MCF 10A (cell line): Measurements from ENCODE around the gene GGT7. TPM values are rescaled to one million over a fixed set of nuclear protein-coding genes. Genes with fewer than 3 reads are reported as not detected.

Experiments
- BruUV-seq: library from RNA; stranded (reverse); fragments of 400-500 nt; replicated peaks from 2 replicates; lab custom pipeline; 2021; lab: Mats Ljungman, UMichigan
- CTCF ChIA-PET: fragments of 300-600 bp; sonication (Branson Sonifier 250); formaldehyde crosslinking; extraction: SDS; loops from one replicate; lab custom pipeline; 2021; ENCODE audit warnings: antibody characterized with exemption, inconsistent platforms; lab: Yijun Ruan, JAX
- POLR2A ChIA-PET: fragments of 300-600, 350-650 bp; sonication (Branson Sonifier 250); formaldehyde crosslinking; extraction: SDS; loops from one replicate; lab custom pipeline; 2020; ENCODE audit warnings: antibody characterized with exemption, inconsistent platforms; lab: Yijun Ruan, JAX
- DNase-seq: peaks from one replicate; pipeline ENCODE4 v3.0.0-alpha.2; 2018; ENCODE audit not compliant: unreplicated experiment
- H3K27ac Mint-ChIP-seq: one replicate; pipeline ENCODE4 v1.8.0; 2022; ENCODE audit warnings: mild to moderate bottlenecking, low read depth, mixed read lengths; ENCODE audit not compliant: unreplicated experiment
- H3K27me3 Mint-ChIP-seq: one replicate; pipeline ENCODE4 v1.8.0; 2022; ENCODE audit warnings: mixed read lengths; ENCODE audit not compliant: insufficient read depth, unreplicated experiment
- H3K36me3 Mint-ChIP-seq: one replicate; pipeline ENCODE4 v1.8.0; 2022; ENCODE audit warnings: mild to moderate bottlenecking, moderate library complexity, mixed read lengths; ENCODE audit not compliant: insufficient read depth, unreplicated experiment
- H3K4me1 Mint-ChIP-seq: one replicate; pipeline ENCODE4 v1.8.0; 2022; ENCODE audit warnings: mixed read lengths; ENCODE audit not compliant: insufficient read depth, unreplicated experiment
- H3K4me3 Mint-ChIP-seq: one replicate; pipeline ENCODE4 v1.8.0; 2022; ENCODE audit warnings: mild to moderate bottlenecking, moderate library complexity, mixed read lengths; ENCODE audit not compliant: unreplicated experiment
- H3K9me3 Mint-ChIP-seq: one replicate; pipeline ENCODE4 v1.8.0; 2022; ENCODE audit warnings: mixed read lengths; ENCODE audit not compliant: unreplicated experiment
- intact Hi-C: fragments of 100-400 bp; cut with micrococcal nuclease; formaldehyde crosslinking; loops from 2 replicates; pipeline ENCODE4 v1.14.1; 2022
- total RNA-seq: library from RNA; stranded (reverse); gene quantifications from 2 replicates; pipeline ENCODE4 v1.2.3, GENCODE V29; 2022
- TF ChIP-seq, protein P1 (sequence below): fragments of 200-600 bp; IDR thresholded peaks from one replicate; pipeline ENCODE4 v1.8.0; 2022; ENCODE audit warnings: antibody characterized with exemption, mild to moderate bottlenecking; ENCODE audit not compliant: unreplicated experiment

GGT7 gene
- total RNA-seq, 1 experiment from 2014 or later = 3.2 TPM

DNA sequence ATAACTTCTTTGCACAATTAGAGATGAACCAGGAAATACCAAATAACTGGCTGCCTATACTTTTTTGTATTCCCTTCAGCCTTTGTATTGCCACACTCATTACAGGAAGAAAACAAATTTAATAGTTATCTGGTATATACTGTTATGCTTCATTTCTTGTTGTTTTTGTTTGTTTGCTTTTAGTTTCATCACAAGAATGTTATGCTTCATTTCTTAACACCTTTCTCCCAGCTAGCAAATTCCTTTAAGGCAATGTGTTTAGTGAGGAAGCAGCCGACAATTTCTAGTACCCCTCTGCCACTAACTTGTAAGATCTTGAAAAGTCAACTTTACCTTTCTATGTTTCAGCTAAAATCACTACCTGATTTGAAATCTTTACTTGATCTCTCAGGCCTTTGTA is 48.6 kb downstream of the GGT7 start:
- Mint-ChIP-seq H3K9me3 (no peaks in the 10 kb centered on the region), H3K4me1 (peaks cover 24% of the 10 kb centered on the region), H3K27ac (peak overlapping the region; percentile 88), H3K36me3 (peaks cover 16% of the 10 kb centered on the region), H3K4me3 (peak overlapping the region; percentile 97), H3K27me3 (peaks cover 6% of the 10 kb centered on the region)
- ChIA-PET CTCF (interaction anchor here (0.6 to 2.3 kb wide), 6 partner anchors 11 to 290 kb away, joined by 3 to 22 read pairs (median 4); no protein-coding TSS in a partner anchor), POLR2A (interaction anchor here (0.6 to 1.9 kb wide), 25 partner anchors 8 to 918 kb away, joined by 3 to 12 read pairs (median 4); partner anchors contain the start of genes ACSS2, DYNLRB1, EDEM2 and MYH7B)
- TF ChIP-seq, protein P1, sequence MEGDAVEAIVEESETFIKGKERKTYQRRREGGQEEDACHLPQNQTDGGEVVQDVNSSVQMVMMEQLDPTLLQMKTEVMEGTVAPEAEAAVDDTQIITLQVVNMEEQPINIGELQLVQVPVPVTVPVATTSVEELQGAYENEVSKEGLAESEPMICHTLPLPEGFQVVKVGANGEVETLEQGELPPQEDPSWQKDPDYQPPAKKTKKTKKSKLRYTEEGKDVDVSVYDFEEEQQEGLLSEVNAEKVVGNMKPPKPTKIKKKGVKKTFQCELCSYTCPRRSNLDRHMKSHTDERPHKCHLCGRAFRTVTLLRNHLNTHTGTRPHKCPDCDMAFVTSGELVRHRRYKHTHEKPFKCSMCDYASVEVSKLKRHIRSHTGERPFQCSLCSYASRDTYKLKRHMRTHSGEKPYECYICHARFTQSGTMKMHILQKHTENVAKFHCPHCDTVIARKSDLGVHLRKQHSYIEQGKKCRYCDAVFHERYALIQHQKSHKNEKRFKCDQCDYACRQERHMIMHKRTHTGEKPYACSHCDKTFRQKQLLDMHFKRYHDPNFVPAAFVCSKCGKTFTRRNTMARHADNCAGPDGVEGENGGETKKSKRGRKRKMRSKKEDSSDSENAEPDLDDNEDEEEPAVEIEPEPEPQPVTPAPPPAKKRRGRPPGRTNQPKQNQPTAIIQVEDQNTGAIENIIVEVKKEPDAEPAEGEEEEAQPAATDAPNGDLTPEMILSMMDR = no peak
- intact Hi-C loops = no loop called here
- BruUV-seq = TSS peak; percentile 42
- DNase-seq = no peak

- peaks cover 39% of the 10 kb centered on the region for H3K4me1 Mint-ChIP-seq
Measured at GRCh38 chr20:34820805-34821578, 51.7 kb downstream of the GGT7 start.

DNA sequence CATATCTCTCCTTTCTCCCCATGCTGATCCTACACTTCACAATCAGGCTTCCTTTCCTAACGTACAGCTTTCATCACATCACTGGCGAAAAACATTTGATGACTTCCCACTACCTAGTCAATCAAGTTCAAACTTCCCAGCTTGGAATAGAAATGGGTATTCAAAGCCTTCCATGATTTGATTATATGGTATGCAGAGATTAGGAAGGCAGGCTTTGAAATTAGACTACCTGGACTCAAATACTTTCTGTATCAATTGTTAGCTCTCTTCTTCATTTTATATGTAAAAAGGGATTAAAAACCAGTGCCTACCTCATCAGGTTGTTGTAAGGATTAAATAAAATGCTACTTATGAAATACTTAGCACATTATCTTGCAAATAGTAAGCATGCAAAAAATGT is 54.9 kb downstream of the GGT7 start:
- intact Hi-C loops = no loop called here
- TF ChIP-seq, protein P1 = no peak
- no peak for DNase-seq
- Mint-ChIP-seq H3K4me3 (no peak overlapping the region), H3K36me3 (peaks cover 11% of the 10 kb centered on the region), H3K4me1 (peaks cover 39% of the 10 kb centered on the region), H3K9me3 (no peaks in the 10 kb centered on the region), H3K27ac (no peak overlapping the region), H3K27me3 (no peaks in the 10 kb centered on the region)
- no TSS peak for BruUV-seq
- POLR2A ChIA-PET = interaction anchor here (1.1 to 1.5 kb wide), 2 partner anchors 9 to 21 kb away, joined by 5 to 7 read pairs; no protein-coding TSS in a partner anchor
- CTCF ChIA-PET = interaction anchor here (0.6 to 1.6 kb wide), 5 partner anchors 15 to 561 kb away, joined by 3 to 8 read pairs (median 4); no protein-coding TSS in a partner anchor

More at GRCh38 chr20:34820805-34821578, 51.7 kb downstream of the GGT7 start:
- ChIA-PET POLR2A (interaction anchor here (0.6 kb wide), 1 partner anchor 1101 kb away, joined by 3 read pairs; the partner anchor contains the start of gene PXMP4), CTCF (interaction anchor here (0.6 kb wide), 2 partner anchors 137 to 667 kb away, joined by 3 to 4 read pairs; no protein-coding TSS in a partner anchor)
- Mint-ChIP-seq H3K27me3 (no peaks in the 10 kb centered on the region), H3K27ac (no peak overlapping the region), H3K4me3 (no peak overlapping the region), H3K36me3 (peaks cover 16% of the 10 kb centered on the region), H3K9me3 (no peaks in the 10 kb centered on the region)
- BruUV-seq = no TSS peak
- intact Hi-C loops = no loop called here
- DNase-seq = no peak
- TF ChIP-seq, protein P1 = no peak

DNA sequence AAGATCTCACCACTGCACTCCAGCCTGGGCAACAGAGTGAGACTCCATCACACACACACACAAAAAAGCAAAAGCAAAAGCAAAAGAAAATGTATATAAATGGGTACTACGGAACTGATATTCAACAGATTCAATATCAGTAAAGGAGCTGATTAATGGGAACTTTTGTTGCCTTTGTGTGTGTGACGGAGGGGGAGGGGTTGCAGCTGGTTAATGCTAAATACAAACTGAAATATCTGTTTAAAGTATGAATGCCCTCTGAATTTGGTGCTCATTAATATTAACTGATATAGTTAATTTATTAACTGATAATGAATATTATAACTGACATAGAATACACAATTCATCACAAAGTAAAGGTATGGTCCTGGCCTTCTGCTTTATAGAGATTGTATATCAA is 55.6 kb downstream of the GGT7 start:
- peaks cover 5% of the 10 kb centered on the region for H3K36me3 Mint-ChIP-seq
- H3K27me3 Mint-ChIP-seq = no peaks in the 10 kb centered on the region
- H3K27ac Mint-ChIP-seq = no peak overlapping the region
- CTCF ChIA-PET = interaction anchor here (0.6 to 1.6 kb wide), 6 partner anchors 16 to 560 kb away, joined by 3 to 8 read pairs (median 4); no protein-coding TSS in a partner anchor
- H3K4me1 Mint-ChIP-seq = peaks cover 33% of the 10 kb centered on the region
- intact Hi-C loops = no loop called here
- POLR2A ChIA-PET = interaction anchor here (0.6 to 1.5 kb wide), 4 partner anchors 8 to 198 kb away, joined by 3 to 7 read pairs (median 4); no protein-coding TSS in a partner anchor
- DNase-seq = no peak
- TF ChIP-seq, protein P1 = no peak
- BruUV-seq = no TSS peak
- H3K4me3 Mint-ChIP-seq = no peak overlapping the region
- no peaks in the 10 kb centered on the region for H3K9me3 Mint-ChIP-seq
